A673 (cell line): ENCODE results near the gene CLDN24.

ENCODE experiments used
- CTCF ChIP-seq: fragments of 300-800, 200-600 bp; sonication (generic); conservative IDR thresholded peaks from 2 replicates; pipeline ENCODE4 v1.5.1; 2017; ENCODE audit warnings: low read depth, mild to moderate bottlenecking, antibody characterized with exemption, low read length, moderate library complexity, mixed read lengths
- EZH2 ChIP-seq: fragments of 200-600 bp; sonication (generic); IDR thresholded peaks from 2 replicates; pipeline ENCODE4 v1.6.1; 2017; ENCODE audit warnings: borderline replicate concordance, low read depth, mild to moderate bottlenecking, mixed read lengths, antibody characterized with exemption, low read length; ENCODE audit not compliant: poor library complexity, severe bottlenecking

DNA sequence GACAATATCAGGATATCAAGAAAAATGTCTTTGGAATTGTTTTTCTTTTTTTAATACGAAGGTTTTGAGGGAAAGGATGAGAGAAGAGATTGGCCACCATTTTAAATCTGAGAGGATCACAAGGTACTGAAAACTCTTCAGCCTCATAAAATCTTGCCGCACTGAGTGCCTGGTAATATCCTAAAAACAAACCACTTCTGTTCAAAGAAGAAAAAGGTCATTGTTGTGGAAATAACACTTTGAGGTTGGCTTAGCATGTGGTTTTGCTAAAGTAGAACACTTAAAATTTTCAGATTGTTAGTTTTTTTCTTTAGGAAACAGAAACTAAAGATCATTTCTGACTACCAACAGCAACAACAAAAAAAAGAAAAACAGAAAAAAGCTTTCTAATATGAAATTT, 1.1 kb downstream of the CLDN24 start:
- no peak for TF ChIP-seq CTCF
- TF ChIP-seq EZH2, result no peak
